Bronchial epithelial cell (primary cell): Measurements from ENCODE around the gene YLPM1. TPM values are rescaled to one million over a fixed set of nuclear protein-coding genes. Genes with fewer than 3 reads are reported as not detected.

Experiments used
- DNase-seq: peaks from one replicate; pipeline ENCODE4 v3.0.0-alpha.2; 2010; ENCODE audit warnings: low read depth
- FAIRE-seq: peaks from 2 replicates; lab custom pipeline; 2011; peaks lifted over from hg19 to GRCh38; lab: Jason Lieb, UNC
- H3K27me3 ChIP-seq: 2 replicates; pipeline ENCODE4 v1.5.1; 2011; ENCODE audit warnings: low read length; ENCODE audit not compliant: control insufficient read depth, insufficient read depth
- H3K36me3 ChIP-seq: 2 replicates; pipeline ENCODE4 v1.5.1; 2011; ENCODE audit warnings: low read length; ENCODE audit not compliant: control insufficient read depth, insufficient read depth
- H3K4me3 ChIP-seq: 2 replicates; pipeline ENCODE4 v1.5.1; 2011; ENCODE audit warnings: mild to moderate bottlenecking, low read depth, low read length, control low read depth
- CTCF ChIP-seq: IDR thresholded peaks from 2 replicates; pipeline ENCODE4 v1.5.1; 2011; ENCODE audit warnings: mild to moderate bottlenecking, moderate library complexity, low read length, control low read depth, inconsistent platforms; ENCODE audit not compliant: insufficient read depth, severe bottlenecking
- total RNA-seq: library from RNA; depleted of rRNA; stranded (reverse); fragments of >200 nt; gene quantifications from 2 replicates; pipeline ENCODE4 v1.2.1, GENCODE V29; 2014

Gene YLPM1
- total RNA-seq, 1 donor from 2014 or later = 17.4 TPM

GRCh38 chr14:74881431-74882102 lies 118.5 kb downstream of the YLPM1 start, which contains the start of gene DLST:
TSS of gene DLST (plus strand) at chr14:74881916. CDS start at chr14:74881954, 38 bp downstream.
- no peak for FAIRE-seq
- Histone ChIP-seq H3K27me3 (no peaks in the 10 kb centered on the region), H3K36me3 (peaks cover 2% of the 10 kb centered on the region), H3K4me3 (peak within 1 kb of the TSS; percentile 62)
- peak; percentile 4 for TF ChIP-seq CTCF
- DNase-seq = peak; percentile 61

GRCh38 chr14:74882103-74882920 lies 119.2 kb downstream of the YLPM1 start:
- DNase-seq = peak; percentile 58
- FAIRE-seq = no peak
- H3K36me3 ChIP-seq = peaks cover 2% of the 10 kb centered on the region
- H3K27me3 ChIP-seq = no peaks in the 10 kb centered on the region
- peak overlapping the region; percentile 62 for H3K4me3 ChIP-seq
- TF ChIP-seq CTCF = no peak

Other genes with a start within 250 kb of the YLPM1 start
- 4.1 and 6.6 TPM in 2 replicates for gene LTBP2, start 151.1 kb upstream of the YLPM1 start, total RNA-seq
- 16.6 and 19.6 TPM in 2 replicates for gene AREL1, start 50.2 kb upstream of the YLPM1 start, total RNA-seq
- 34.2 and 39.0 TPM in 2 replicates for gene FCF1, start 50.2 kb upstream of the YLPM1 start, total RNA-seq
- not detected in 2 replicates for gene PROX2, start 112.8 kb downstream of the YLPM1 start, total RNA-seq
- 48.2 and 58.5 TPM in 2 replicates for gene DLST, start 118.6 kb downstream of the YLPM1 start, total RNA-seq
- 1.5 and 6.1 TPM in 2 replicates for gene RPS6KL1, start 159.9 kb downstream of the YLPM1 start, total RNA-seq
- gene PGF, start 192.3 kb downstream of the YLPM1 start, total RNA-seq = 52.1 and 56.6 TPM in 2 replicates
- gene EIF2B2, start 239.6 kb downstream of the YLPM1 start, total RNA-seq = 60.6 and 83.7 TPM in 2 replicates